Astrocyte (in vitro differentiated cells and primary cell): ENCODE results near the gene TMEM132C. TPM values are rescaled to one million over a fixed set of nuclear protein-coding genes. Genes with fewer than 3 reads are reported as not detected.

Experiments used
- DNase-seq: peaks from one replicate; pipeline ENCODE4 v3.0.0-alpha.2; 2010; ENCODE audit warnings: low read depth
- FAIRE-seq: peaks from 2 replicates; lab custom pipeline; 2011; peaks lifted over from hg19 to GRCh38; lab: Jason Lieb, UNC
- H2AFZ ChIP-seq: 2 replicates; pipeline ENCODE4 v1.6.0; 2012; ENCODE audit warnings: low read depth, low read length, inconsistent platforms
- H3K27ac ChIP-seq: 2 replicates; pipeline ENCODE4 v1.5.1; 2011; ENCODE audit warnings: low read depth, low read length, inconsistent platforms
- H3K27me3 ChIP-seq: 2 replicates; pipeline ENCODE4 v1.6.0; 2011; ENCODE audit warnings: low read length, inconsistent platforms; ENCODE audit not compliant: insufficient read depth
- H3K36me3 ChIP-seq: 2 replicates; pipeline ENCODE4 v1.5.1; 2011; ENCODE audit warnings: low read length, inconsistent platforms; ENCODE audit not compliant: insufficient read depth
- H3K4me1 ChIP-seq: 2 replicates; pipeline ENCODE4 v1.5.1; 2011; ENCODE audit warnings: low read length, inconsistent platforms; ENCODE audit not compliant: insufficient read depth
- H3K4me2 ChIP-seq: 2 replicates; pipeline ENCODE4 v1.6.0; 2012; ENCODE audit warnings: low read length, inconsistent platforms
- H3K4me3 ChIP-seq: 2 replicates; pipeline ENCODE4 v1.5.1; 2011; ENCODE audit warnings: low read depth, mild to moderate bottlenecking, low read length, inconsistent platforms; ENCODE audit not compliant: insufficient read depth
- H3K79me2 ChIP-seq: 2 replicates; pipeline ENCODE4 v1.6.0; 2012; ENCODE audit warnings: mild to moderate bottlenecking, low read length, inconsistent platforms; ENCODE audit not compliant: insufficient read depth
- H3K9ac ChIP-seq: 2 replicates; pipeline ENCODE4 v1.6.0; 2012; ENCODE audit warnings: mild to moderate bottlenecking, low read length, inconsistent platforms
- H3K9me3 ChIP-seq: 2 replicates; pipeline ENCODE4 v1.5.1; 2012; ENCODE audit warnings: low read depth, mild to moderate bottlenecking, low read length, inconsistent platforms; ENCODE audit not compliant: insufficient read depth
- H4K20me1 ChIP-seq: 2 replicates; pipeline ENCODE4 v1.6.0; 2012; ENCODE audit warnings: low read length, inconsistent platforms; ENCODE audit not compliant: insufficient read depth
- H3K27ac Mint-ChIP-seq: one replicate; pipeline ENCODE4 v1.8.0; 2021; ENCODE audit warnings: mild to moderate bottlenecking, mixed read lengths; ENCODE audit not compliant: unreplicated experiment
- H3K27me3 Mint-ChIP-seq: one replicate; pipeline ENCODE4 v1.8.0; 2021; ENCODE audit warnings: low read depth, mixed read lengths; ENCODE audit not compliant: unreplicated experiment
- H3K36me3 Mint-ChIP-seq: one replicate; pipeline ENCODE4 v1.8.0; 2021; ENCODE audit warnings: low read depth, mixed read lengths; ENCODE audit not compliant: unreplicated experiment
- H3K4me1 Mint-ChIP-seq: one replicate; pipeline ENCODE4 v1.8.0; 2021; ENCODE audit warnings: low read depth, mixed read lengths; ENCODE audit not compliant: unreplicated experiment
- H3K4me3 Mint-ChIP-seq: one replicate; pipeline ENCODE4 v1.8.0; 2021; ENCODE audit warnings: mild to moderate bottlenecking, moderate library complexity, mixed read lengths; ENCODE audit not compliant: unreplicated experiment
- H3K9me3 Mint-ChIP-seq: one replicate; pipeline ENCODE4 v1.8.0; 2021; ENCODE audit warnings: mild to moderate bottlenecking, mixed read lengths; ENCODE audit not compliant: unreplicated experiment
- EZH2 ChIP-seq: IDR thresholded peaks from 2 replicates; pipeline ENCODE4 v1.6.1; 2012; ENCODE audit warnings: mild to moderate bottlenecking, low read length, inconsistent platforms; ENCODE audit not compliant: insufficient read depth
- total RNA-seq: library from RNA; stranded (reverse); gene quantifications from 2 replicates; pipeline ENCODE4 v1.2.1, GENCODE V29; 2021
- TF ChIP-seq, protein P1 (sequence below): IDR thresholded peaks from 2 replicates; pipeline ENCODE4 v1.5.1; 2011; ENCODE audit warnings: low read depth, mild to moderate bottlenecking, inconsistent platforms, low read length, moderate library complexity; ENCODE audit not compliant: insufficient read depth

Gene TMEM132C
- total RNA-seq, 1 donor from 2014 or later: not detected

DNA sequence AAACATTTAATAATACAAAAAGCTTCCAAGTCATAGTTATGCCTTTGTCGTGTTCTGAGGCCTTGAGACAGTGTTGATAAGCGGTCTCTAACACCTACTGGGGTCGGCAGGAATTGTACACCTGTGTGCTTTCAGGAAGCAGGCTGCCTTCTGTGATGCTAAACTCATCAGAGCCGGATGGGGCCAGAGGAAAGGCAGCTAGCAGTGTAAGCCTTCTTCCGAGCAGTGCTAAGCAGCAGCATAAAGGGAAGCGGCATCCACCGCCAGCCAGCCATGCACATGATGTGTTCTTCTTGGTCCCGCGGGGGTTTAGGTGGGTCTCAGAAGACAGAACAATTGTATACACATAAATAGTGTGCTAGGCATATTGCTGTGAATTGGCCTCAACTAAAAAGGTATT, 397.5 kb downstream of the TMEM132C start:
- H3K4me1 ChIP-seq: no peaks in the 10 kb centered on the region
- H3K4me2 ChIP-seq: no peak overlapping the region
- Mint-ChIP-seq H3K27ac (no peak overlapping the region), H3K9me3 (peaks cover 8% of the 10 kb centered on the region), H3K4me3 (no peak overlapping the region), H3K36me3 (no peaks in the 10 kb centered on the region), H3K27me3 (no peaks in the 10 kb centered on the region), H3K4me1 (no peaks in the 10 kb centered on the region)
- H3K4me3 ChIP-seq: no peak overlapping the region
- H3K9ac ChIP-seq: no peak overlapping the region
- no peak for FAIRE-seq
- no peaks in the 10 kb centered on the region for H3K36me3 ChIP-seq
- H3K79me2 ChIP-seq: no peaks in the 10 kb centered on the region
- no peak for DNase-seq
- peaks cover 16% of the 10 kb centered on the region for H3K9me3 ChIP-seq
- H4K20me1 ChIP-seq: no peaks in the 10 kb centered on the region
- H2AFZ ChIP-seq: no peak overlapping the region
- TF ChIP-seq EZH2: no peak
- TF ChIP-seq, protein P1, sequence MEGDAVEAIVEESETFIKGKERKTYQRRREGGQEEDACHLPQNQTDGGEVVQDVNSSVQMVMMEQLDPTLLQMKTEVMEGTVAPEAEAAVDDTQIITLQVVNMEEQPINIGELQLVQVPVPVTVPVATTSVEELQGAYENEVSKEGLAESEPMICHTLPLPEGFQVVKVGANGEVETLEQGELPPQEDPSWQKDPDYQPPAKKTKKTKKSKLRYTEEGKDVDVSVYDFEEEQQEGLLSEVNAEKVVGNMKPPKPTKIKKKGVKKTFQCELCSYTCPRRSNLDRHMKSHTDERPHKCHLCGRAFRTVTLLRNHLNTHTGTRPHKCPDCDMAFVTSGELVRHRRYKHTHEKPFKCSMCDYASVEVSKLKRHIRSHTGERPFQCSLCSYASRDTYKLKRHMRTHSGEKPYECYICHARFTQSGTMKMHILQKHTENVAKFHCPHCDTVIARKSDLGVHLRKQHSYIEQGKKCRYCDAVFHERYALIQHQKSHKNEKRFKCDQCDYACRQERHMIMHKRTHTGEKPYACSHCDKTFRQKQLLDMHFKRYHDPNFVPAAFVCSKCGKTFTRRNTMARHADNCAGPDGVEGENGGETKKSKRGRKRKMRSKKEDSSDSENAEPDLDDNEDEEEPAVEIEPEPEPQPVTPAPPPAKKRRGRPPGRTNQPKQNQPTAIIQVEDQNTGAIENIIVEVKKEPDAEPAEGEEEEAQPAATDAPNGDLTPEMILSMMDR: no peak
- no peaks in the 10 kb centered on the region for H3K27me3 ChIP-seq
- no peak overlapping the region for H3K27ac ChIP-seq

DNA sequence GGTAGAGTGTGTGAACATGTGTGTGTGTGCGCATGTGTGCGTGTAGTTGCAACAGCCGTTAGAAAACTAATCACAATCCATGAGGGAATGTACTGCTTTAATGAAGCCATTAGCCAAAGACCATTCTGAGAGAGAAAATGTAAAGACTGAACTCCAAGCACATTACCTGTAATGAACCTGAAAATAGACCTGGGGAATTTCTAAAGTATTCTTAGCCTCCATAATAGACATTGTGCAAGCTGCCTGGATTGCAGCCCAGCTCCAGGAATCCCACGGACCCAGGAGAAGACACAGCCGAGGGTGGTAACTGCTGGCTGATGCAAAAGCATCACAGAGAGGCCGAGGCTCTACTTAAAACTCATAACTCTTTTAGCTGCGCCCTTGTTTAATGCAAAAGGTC, 400.2 kb downstream of the TMEM132C start:
- TF ChIP-seq, protein P1: no peak
- no peak for TF ChIP-seq EZH2
- no peaks in the 10 kb centered on the region for H3K27me3 Mint-ChIP-seq
- Histone ChIP-seq H3K36me3 (no peaks in the 10 kb centered on the region), H3K27ac (no peak overlapping the region), H3K9me3 (peaks cover 16% of the 10 kb centered on the region), H3K4me3 (no peak overlapping the region), H3K4me2 (no peak overlapping the region), H3K4me1 (no peaks in the 10 kb centered on the region), H3K27me3 (no peaks in the 10 kb centered on the region), H3K79me2 (no peaks in the 10 kb centered on the region), H4K20me1 (no peaks in the 10 kb centered on the region), H3K9ac (no peak overlapping the region), H2AFZ (no peak overlapping the region)
- H3K27ac Mint-ChIP-seq: no peak overlapping the region
- no peak for FAIRE-seq
- DNase-seq: no peak
- H3K4me3 Mint-ChIP-seq: no peak overlapping the region
- H3K9me3 Mint-ChIP-seq: peaks cover 3% of the 10 kb centered on the region
- H3K4me1 Mint-ChIP-seq: no peaks in the 10 kb centered on the region
- H3K36me3 Mint-ChIP-seq: no peaks in the 10 kb centered on the region

DNA sequence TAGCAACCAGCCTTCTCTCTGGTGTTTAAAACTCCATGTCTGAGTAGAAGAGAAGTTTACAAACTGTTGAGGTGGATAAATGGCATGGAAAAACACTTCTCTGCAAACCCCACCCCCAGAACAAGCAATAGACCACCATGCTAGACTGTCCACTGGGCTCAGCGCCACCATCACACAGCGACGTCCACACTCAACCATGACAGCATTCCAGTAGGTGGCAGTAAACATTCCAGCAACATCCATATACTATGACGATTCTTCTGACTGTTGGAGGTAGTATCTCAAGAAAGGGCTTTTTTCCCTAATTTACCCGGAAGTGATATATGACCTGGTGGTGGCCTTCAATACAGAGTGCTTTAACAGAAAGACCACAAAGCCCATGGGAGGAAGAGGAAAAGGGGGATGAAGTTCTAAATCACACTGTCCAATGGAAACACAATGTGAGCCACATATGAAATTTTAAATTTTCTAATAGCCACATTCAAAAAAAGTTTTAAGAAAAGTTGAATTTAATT, 404.6 kb downstream of the TMEM132C start:
- H3K27ac Mint-ChIP-seq: no peak overlapping the region
- no peaks in the 10 kb centered on the region for H3K4me1 Mint-ChIP-seq
- Histone ChIP-seq H3K27ac (no peak overlapping the region), H3K79me2 (no peaks in the 10 kb centered on the region), H4K20me1 (no peaks in the 10 kb centered on the region), H3K4me3 (no peak overlapping the region), H3K4me2 (no peak overlapping the region), H3K4me1 (no peaks in the 10 kb centered on the region), H3K9ac (no peak overlapping the region), H3K9me3 (peaks cover 1% of the 10 kb centered on the region), H3K36me3 (no peaks in the 10 kb centered on the region), H3K27me3 (no peaks in the 10 kb centered on the region), H2AFZ (no peak overlapping the region)
- H3K36me3 Mint-ChIP-seq: no peaks in the 10 kb centered on the region
- no peak overlapping the region for H3K4me3 Mint-ChIP-seq
- DNase-seq (no peak), FAIRE-seq (no peak)
- peaks cover 3% of the 10 kb centered on the region for H3K9me3 Mint-ChIP-seq
- TF ChIP-seq EZH2: no peak
- TF ChIP-seq, protein P1: no peak
- no peaks in the 10 kb centered on the region for H3K27me3 Mint-ChIP-seq
